Dedifferentiated amniotic fluid mesenchymal stem cell (primary cell): ENCODE data around the gene AZU1.

Experiments used
- DNase-seq: peaks from one replicate; pipeline ENCODE4 v3.0.0-alpha.2; 2016; ENCODE audit errors: extremely low spot score

The AZU1 gene

GRCh38 chr19:827710-828321 is at the start of gene AZU1:
Gene AZU1 (plus strand): TSS chr19:827837. CDS start chr19:827847, 10 bp downstream.
- no peak for DNase-seq

- DNase-seq, result peak; percentile 94
These were observed 48.6 kb upstream of the AZU1 start for GRCh38 chr19:778910-779653.

- no peak for DNase-seq
These were observed 46.7 kb upstream of the AZU1 start for GRCh38 chr19:780935-781334.

- DNase-seq, result no peak
These were observed 45.8 kb upstream of the AZU1 start for GRCh38 chr19:781800-782184.

GRCh38 chr19:782185-782877 is 45.3 kb upstream of the AZU1 start:
- peak; percentile 75 for DNase-seq

- no peak for DNase-seq
These were observed 44.6 kb upstream of the AZU1 start for GRCh38 chr19:782878-783668.

- DNase-seq, result no peak
These were observed 43.1 kb upstream of the AZU1 start for GRCh38 chr19:784541-784940.

GRCh38 chr19:787536-787935 is 40.1 kb upstream of the AZU1 start:
- no peak for DNase-seq

GRCh38 chr19:788686-788982 is 39.0 kb upstream of the AZU1 start:
- DNase-seq, result no peak

GRCh38 chr19:788983-789700 is 38.5 kb upstream of the AZU1 start:
- no peak for DNase-seq

- no peak for DNase-seq
These were observed 38.0 kb upstream of the AZU1 start for GRCh38 chr19:789701-790060.

GRCh38 chr19:791007-791566 is 36.5 kb upstream of the AZU1 start:
- DNase-seq, result no peak

GRCh38 chr19:791567-792305 is 35.9 kb upstream of the AZU1 start:
- DNase-seq, result no peak

- DNase-seq, result no peak
These were observed 35.2 kb upstream of the AZU1 start for GRCh38 chr19:792306-792885.

GRCh38 chr19:793806-794205 is 33.8 kb upstream of the AZU1 start:
- DNase-seq, result no peak

GRCh38 chr19:795073-795611 is 32.5 kb upstream of the AZU1 start:
- DNase-seq, result no peak

- no peak for DNase-seq
These were observed 31.7 kb upstream of the AZU1 start for GRCh38 chr19:795691-796581.

- peak; percentile 100 for DNase-seq
These were observed 30.7 kb upstream of the AZU1 start, which contains the start of gene PTBP1 for GRCh38 chr19:796692-797527. Gene PTBP1 (plus strand): TSS chr19:797452. CDS start chr19:797498, 46 bp downstream.
